ENCODE measurements around the gene KCTD19. TPM values are rescaled to one million over a fixed set of nuclear protein-coding genes. Genes with fewer than 3 reads are reported as not detected.

The KCTD19 gene
- total and polyA plus RNA-seq, 8 donors, result 0.03 to 3.3 (median 2.2) TPM; not detected in 5

- no peak overlapping the region for H3K27ac ChIP-seq
- 93 to 98% (median 95%) methylated on average over 9 to 15 of the region's 15 CpGs for WGBS, 5 donors
- peaks cover 2 to 13% (median 10%) of the 10 kb centered on the region in 4 donors for H3K36me3 ChIP-seq
- no peak for DNase-seq
- intact Hi-C loops (cut with DNase I; ENCODE audit: low total_unique reads), result no loop called here
- H3K9me3 ChIP-seq, result no peaks in the 10 kb centered on the region
- peaks cover 24 to 36% (median 32%) of the 10 kb centered on the region in 4 donors for H3K4me1 ChIP-seq
- no peak overlapping the region for H3K4me3 ChIP-seq
- TF ChIP-seq EP300 (IDR thresholded peaks at IDR 0.05), result no peak
- no peak for TF ChIP-seq POLR2AphosphoS5 (IDR thresholded peaks at IDR 0.05)
- TF ChIP-seq POLR2A (IDR thresholded peaks at IDR 0.05), result no peak
- no peak for TF ChIP-seq CTCF (IDR thresholded peaks at IDR 0.05)
- no peaks in the 10 kb centered on the region for H3K27me3 ChIP-seq
These were observed 46.2 kb downstream of the KCTD19 start for GRCh38 chr16:67280090-67281015.

- Histone ChIP-seq H3K27me3 (no peaks in the 10 kb centered on the region), H3K9me3 (no peaks in the 10 kb centered on the region), H3K4me3 (peak within 1 kb of the TSS; percentile 62 to 81 (median 70)), H3K27ac (peak within 1 kb of the TSS; percentile 2 to 81 (median 69)), H3K4me1 (peaks cover 24 to 36% (median 27%) of the 10 kb centered on the region in 4 donors), H3K36me3 (peaks cover 3 to 14% (median 11%) of the 10 kb centered on the region in 4 donors)
- peak; percentile 84 to 94 for DNase-seq
- TF ChIP-seq POLR2A (IDR thresholded peaks at IDR 0.05), result no peak
- no peak for TF ChIP-seq POLR2AphosphoS5 (IDR thresholded peaks at IDR 0.05)
- peak in 4 of 7 experiments; percentile 11 to 87 (median 66) for TF ChIP-seq CTCF (IDR thresholded peaks at IDR 0.05)
- no peak for TF ChIP-seq EP300 (IDR thresholded peaks at IDR 0.05)
- intact Hi-C loops (cut with DNase I; ENCODE audit: low total_unique reads), result no loop called here
- 28 to 91% (median 34%) methylated on average over 17 to 83 of the region's 83 CpGs for WGBS, 5 donors
These were observed 47.0 kb downstream of the KCTD19 start, which contains the start of gene PLEKHG4 for GRCh38 chr16:67279296-67280089. PLEKHG4 (plus strand) TSS chr16:67279532; CDS start chr16:67280045, 513 bp downstream.

GRCh38 chr16:67278773-67279295, 47.7 kb downstream of the KCTD19 start:
- H3K27me3 ChIP-seq, result no peaks in the 10 kb centered on the region
- peaks cover 3 to 14% (median 11%) of the 10 kb centered on the region in 4 donors for H3K36me3 ChIP-seq
- TF ChIP-seq POLR2AphosphoS5 (IDR thresholded peaks at IDR 0.05), result no peak
- no peak for TF ChIP-seq POLR2A (IDR thresholded peaks at IDR 0.05)
- no peak for TF ChIP-seq CTCF (IDR thresholded peaks at IDR 0.05)
- TF ChIP-seq EP300 (IDR thresholded peaks at IDR 0.05), result no peak
- H3K27ac ChIP-seq, result peak overlapping the region; percentile 2 to 81 (median 69)
- intact Hi-C loops (cut with DNase I; ENCODE audit: low total_unique reads), result no loop called here
- peak in 1 of 2 donors; percentile 57 for DNase-seq
- peaks cover 24 to 36% (median 25%) of the 10 kb centered on the region in 4 donors for H3K4me1 ChIP-seq
- no peaks in the 10 kb centered on the region for H3K9me3 ChIP-seq
- H3K4me3 ChIP-seq, result peak overlapping the region; percentile 62 to 81 (median 70)
- WGBS, 5 donors, result 1 to 3% (median 2%) methylated on average over 13 to 41 of the region's 42 CpGs

Measured in stomach (tissue), 9 donors.